IgD-negative memory B cell (primary cell): ENCODE measurements around the gene PER2. TPM values are rescaled to one million over a fixed set of nuclear protein-coding genes. Genes with fewer than 3 reads are reported as not detected.
A peak's percentile ranks its signal among the peaks of the same experiment; 100 is the strongest.
"Not testable (repeated sequence)": the region's sequence is repeated elsewhere in the genome, so short reads cannot be mapped to it uniquely, and the experiment has no call there.

ENCODE experiments used
- H3K27ac Mint-ChIP-seq, 3 donors: one replicate each; pipeline ENCODE4 v1.8.0; 2020 to 2022; ENCODE audit warnings: mild to moderate bottlenecking in 3 of 3, mixed read lengths in 3 of 3, moderate library complexity in 1 of 3
- H3K27me3 Mint-ChIP-seq: one replicate; pipeline ENCODE4 v1.8.0; 2021; ENCODE audit warnings: mixed read lengths
- H3K36me3 Mint-ChIP-seq: one replicate; pipeline ENCODE4 v1.8.0; 2020; ENCODE audit warnings: mild to moderate bottlenecking, mixed read lengths
- H3K4me1 Mint-ChIP-seq, 3 donors: one replicate each; pipeline ENCODE4 v1.8.0; 2020 to 2022; ENCODE audit warnings: mixed read lengths in 3 of 3, mild to moderate bottlenecking in 1 of 3
- H3K4me3 Mint-ChIP-seq, 4 donors: one replicate each; pipeline ENCODE4 v1.8.0; 2020 to 2022; ENCODE audit warnings: mild to moderate bottlenecking in 4 of 4, mixed read lengths in 4 of 4, moderate library complexity in 3 of 4
- H3K9me3 Mint-ChIP-seq, 3 donors: one replicate each; pipeline ENCODE4 v1.8.0; 2020 to 2021; ENCODE audit warnings: mixed read lengths in 3 of 3, mild to moderate bottlenecking in 1 of 3
- polyA plus RNA-seq: library from polyadenylated mRNA; unstranded; fragments of 300-500 nt; fragmentation: Illumina TruSeq; gene quantifications from one replicate; pipeline ENCODE4 v1.2.3, GENCODE V29; 2021

Gene PER2
- polyA plus RNA-seq, 1 donor from 2014 or later = 9.4 TPM

GRCh38 chr2:238320648-238321281, 32.4 kb upstream of the PER2 start:
- H3K36me3 Mint-ChIP-seq = no peaks in the 10 kb centered on the region
- H3K27ac Mint-ChIP-seq = peak overlapping the region in 2 of 3 donors; percentile 67 to 92
- H3K9me3 Mint-ChIP-seq = no peaks in the 10 kb centered on the region
- H3K27me3 Mint-ChIP-seq = peaks cover 4% of the 10 kb centered on the region
- H3K4me3 Mint-ChIP-seq = peak overlapping the region; percentile 84 to 91 (median 88)
- peaks cover 5 to 14% (median 9%) of the 10 kb centered on the region in 3 donors for H3K4me1 Mint-ChIP-seq

DNA sequence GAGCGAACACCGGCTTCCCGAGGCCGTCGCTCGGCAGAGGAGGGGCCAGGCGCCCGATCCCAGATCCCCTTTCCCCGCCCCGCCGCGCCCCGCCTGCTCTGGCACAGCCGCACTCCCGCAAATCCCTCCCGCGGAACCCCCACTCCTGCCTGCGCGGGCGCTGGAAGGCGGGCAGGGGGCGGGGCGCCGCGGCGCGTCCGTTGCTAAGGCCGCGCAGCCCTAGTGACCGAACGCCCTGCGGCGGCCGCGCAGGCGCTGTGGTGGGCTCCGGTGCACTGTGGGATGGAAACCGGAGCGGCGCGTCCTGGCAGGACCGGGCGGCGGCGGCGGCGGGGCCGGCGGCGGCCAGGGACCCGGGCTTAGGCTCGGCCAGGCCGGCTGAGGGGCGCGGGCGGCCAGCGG, 31.8 kb upstream of the PER2 start, which contains the start of gene TRAF3IP1:
Gene TRAF3IP1, plus strand, starts transcription at position 273 of the 402 bp plus-strand sequence. CDS start 145 bp downstream, outside the sequence.
- Mint-ChIP-seq H3K27ac (peak within 1 kb of the TSS in 2 of 3 donors; percentile 67 to 92), H3K9me3 (no peaks in the 10 kb centered on the region), H3K4me3 (peak within 1 kb of the TSS; percentile 84 to 91 (median 88)), H3K36me3 (no peaks in the 10 kb centered on the region), H3K27me3 (peaks cover 8% of the 10 kb centered on the region), H3K4me1 (peaks cover 5 to 14% (median 9%) of the 10 kb centered on the region in 3 donors)

GRCh38 chr2:238315031-238315595, 26.7 kb upstream of the PER2 start:
- H3K27ac Mint-ChIP-seq = no peak overlapping the region
- H3K27me3 Mint-ChIP-seq = peaks cover 12% of the 10 kb centered on the region
- peaks cover 4 to 5% (median 5%) of the 10 kb centered on the region in 3 donors for H3K4me1 Mint-ChIP-seq

GRCh38 chr2:238314576-238314975, 26.2 kb upstream of the PER2 start:
- Mint-ChIP-seq H3K27ac (no peak overlapping the region), H3K36me3 (no peaks in the 10 kb centered on the region), H3K9me3 (no peaks in the 10 kb centered on the region), H3K4me3 (no peak overlapping the region), H3K27me3 (peaks cover 12% of the 10 kb centered on the region), H3K4me1 (peaks cover under 1 to 2% (median under 1%) of the 10 kb centered on the region in 3 donors)

More at GRCh38 chr2:238315031-238315595, 26.7 kb upstream of the PER2 start:
- Mint-ChIP-seq H3K36me3 (no peaks in the 10 kb centered on the region), H3K9me3 (no peaks in the 10 kb centered on the region), H3K4me3 (no peak overlapping the region)

DNA sequence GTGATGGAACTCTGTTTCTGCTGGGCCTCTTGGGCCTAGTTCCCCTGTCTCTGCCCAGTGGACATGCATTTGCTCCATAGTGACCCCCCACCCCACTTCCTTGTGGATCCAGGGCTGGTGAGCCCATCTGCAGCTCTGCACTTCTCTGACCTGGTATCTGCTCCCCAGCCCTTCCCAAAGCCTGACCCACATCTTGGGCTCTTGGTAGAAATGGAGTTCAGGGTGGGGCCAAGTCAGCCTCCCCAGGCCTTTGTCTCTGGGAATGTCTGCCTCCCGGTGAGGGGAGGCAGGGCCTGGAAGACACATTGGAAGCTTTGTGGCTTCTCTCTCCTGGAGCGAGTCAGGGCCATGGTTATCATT, 25.6 kb upstream of the PER2 start:
- no peaks in the 10 kb centered on the region for H3K9me3 Mint-ChIP-seq
- H3K4me1 Mint-ChIP-seq = peaks cover 0 to 4% (median 0%) of the 10 kb centered on the region in 3 donors
- no peak overlapping the region for H3K4me3 Mint-ChIP-seq
- H3K36me3 Mint-ChIP-seq = no peaks in the 10 kb centered on the region
- H3K27me3 Mint-ChIP-seq = peaks cover 14% of the 10 kb centered on the region
- H3K27ac Mint-ChIP-seq = no peak overlapping the region

DNA sequence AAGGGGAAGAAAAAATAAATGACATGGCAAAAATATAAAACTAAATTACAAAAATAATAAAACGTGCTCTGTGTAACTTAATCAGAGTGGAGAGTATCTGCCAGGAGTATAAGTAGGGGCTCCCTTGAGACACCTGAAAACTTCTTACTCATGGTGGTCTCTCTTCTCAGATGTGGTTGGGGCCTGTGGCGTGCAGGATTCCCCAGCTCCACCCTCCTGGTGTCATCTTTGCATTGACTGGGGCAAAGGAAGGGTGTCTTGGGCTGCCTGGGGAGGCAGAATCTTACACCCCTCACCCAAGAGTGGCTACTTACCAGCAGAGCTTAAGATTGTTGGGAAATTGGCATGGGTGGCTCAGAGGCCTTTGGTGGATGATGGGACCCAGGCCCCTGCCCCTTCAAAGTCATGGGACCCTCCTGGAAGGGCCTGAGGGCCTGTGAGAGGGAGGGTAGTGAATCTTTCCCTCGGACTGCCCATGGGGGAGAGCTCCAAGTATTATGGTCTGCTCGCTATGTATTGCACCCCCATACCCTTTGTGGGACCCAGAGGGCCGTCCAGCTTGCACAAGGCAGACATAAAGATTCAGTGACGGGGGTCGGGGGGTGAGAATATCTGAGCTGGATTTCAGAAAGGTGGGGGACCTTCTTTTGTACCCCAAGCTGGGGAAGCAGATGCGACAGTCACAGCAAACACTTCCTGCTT, 25.0 kb upstream of the PER2 start:
- Mint-ChIP-seq H3K4me3 (no peak overlapping the region), H3K27me3 (peaks cover 19% of the 10 kb centered on the region), H3K9me3 (no peaks in the 10 kb centered on the region), H3K4me1 (peaks cover 0 to 4% (median 0%) of the 10 kb centered on the region in 3 donors), H3K36me3 (no peaks in the 10 kb centered on the region), H3K27ac (no peak overlapping the region)

DNA sequence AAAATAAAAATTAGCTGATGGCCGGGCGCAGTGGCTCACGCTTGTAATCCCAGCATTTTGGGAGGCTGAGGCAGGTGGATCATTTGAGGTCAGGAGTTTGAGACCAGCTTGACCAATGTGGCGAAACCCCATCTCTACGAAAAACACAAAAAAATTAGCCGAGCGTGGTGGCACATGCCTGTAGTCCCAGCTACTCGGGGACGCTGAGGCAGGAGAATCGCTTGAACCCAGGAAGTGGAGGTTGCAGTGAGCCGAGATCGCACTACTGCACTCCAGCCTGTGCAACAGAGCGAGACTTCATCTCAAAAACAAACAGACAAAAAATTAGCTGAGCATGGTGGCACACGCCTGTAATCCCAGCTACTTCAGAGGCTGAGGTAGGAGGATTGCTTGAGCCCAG, 22.3 kb upstream of the PER2 start:
- not testable (repeated sequence) for H3K36me3 Mint-ChIP-seq, H3K4me3 Mint-ChIP-seq, H3K9me3 Mint-ChIP-seq, H3K27ac Mint-ChIP-seq
- Mint-ChIP-seq H3K27me3 (peaks cover 17% of the 10 kb centered on the region), H3K4me1 (peaks cover 5 to 11% (median 7%) of the 10 kb centered on the region in 3 donors)

GRCh38 chr2:238308177-238308576, 19.8 kb upstream of the PER2 start:
- peak overlapping the region in 1 of 3 donors; percentile 59 for H3K27ac Mint-ChIP-seq

GRCh38 chr2:238306672-238306998, 18.2 kb upstream of the PER2 start:
- Mint-ChIP-seq H3K4me1 (peaks cover 5 to 11% (median 7%) of the 10 kb centered on the region in 3 donors), H3K4me3 (peak overlapping the region in 1 of 4 donors; percentile 67), H3K9me3 (no peaks in the 10 kb centered on the region), H3K27ac (no peak overlapping the region), H3K27me3 (peaks cover 14% of the 10 kb centered on the region), H3K36me3 (no peaks in the 10 kb centered on the region)

More at GRCh38 chr2:238308177-238308576, 19.8 kb upstream of the PER2 start:
- Mint-ChIP-seq H3K36me3 (no peaks in the 10 kb centered on the region), H3K9me3 (no peaks in the 10 kb centered on the region), H3K27me3 (peaks cover 14% of the 10 kb centered on the region), H3K4me3 (no peak overlapping the region), H3K4me1 (peaks cover 5 to 11% (median 7%) of the 10 kb centered on the region in 3 donors)

- Mint-ChIP-seq H3K4me3 (peak overlapping the region in 1 of 4 donors; percentile 67), H3K9me3 (no peaks in the 10 kb centered on the region), H3K4me1 (peaks cover 5 to 11% (median 7%) of the 10 kb centered on the region in 3 donors), H3K36me3 (no peaks in the 10 kb centered on the region), H3K27ac (peak overlapping the region in 1 of 3 donors; percentile 59), H3K27me3 (peaks cover 14% of the 10 kb centered on the region)
Measured at GRCh38 chr2:238305965-238306671, 17.7 kb upstream of the PER2 start.

- Mint-ChIP-seq H3K9me3 (no peaks in the 10 kb centered on the region), H3K27ac (peak overlapping the region in 1 of 3 donors; percentile 59)
Measured at GRCh38 chr2:238305092-238305862, 16.9 kb upstream of the PER2 start.

GRCh38 chr2:238304116-238304515, 15.7 kb upstream of the PER2 start:
- Mint-ChIP-seq H3K4me1 (peaks cover 5 to 10% (median 7%) of the 10 kb centered on the region in 3 donors), H3K36me3 (no peaks in the 10 kb centered on the region), H3K9me3 (no peaks in the 10 kb centered on the region), H3K27ac (no peak overlapping the region), H3K4me3 (no peak overlapping the region), H3K27me3 (peaks cover 10% of the 10 kb centered on the region)

More at GRCh38 chr2:238305092-238305862, 16.9 kb upstream of the PER2 start:
- peak overlapping the region in 1 of 4 donors; percentile 54 for H3K4me3 Mint-ChIP-seq
- H3K27me3 Mint-ChIP-seq = peaks cover 10% of the 10 kb centered on the region
- no peaks in the 10 kb centered on the region for H3K36me3 Mint-ChIP-seq
- H3K4me1 Mint-ChIP-seq = peaks cover 5 to 11% (median 7%) of the 10 kb centered on the region in 3 donors

GRCh38 chr2:238302751-238303150, 14.3 kb upstream of the PER2 start:
- Mint-ChIP-seq H3K36me3 (no peaks in the 10 kb centered on the region), H3K4me3 (no peak overlapping the region), H3K27ac (no peak overlapping the region), H3K4me1 (peaks cover 5 to 9% (median 7%) of the 10 kb centered on the region in 3 donors), H3K27me3 (no peaks in the 10 kb centered on the region), H3K9me3 (no peaks in the 10 kb centered on the region)

DNA sequence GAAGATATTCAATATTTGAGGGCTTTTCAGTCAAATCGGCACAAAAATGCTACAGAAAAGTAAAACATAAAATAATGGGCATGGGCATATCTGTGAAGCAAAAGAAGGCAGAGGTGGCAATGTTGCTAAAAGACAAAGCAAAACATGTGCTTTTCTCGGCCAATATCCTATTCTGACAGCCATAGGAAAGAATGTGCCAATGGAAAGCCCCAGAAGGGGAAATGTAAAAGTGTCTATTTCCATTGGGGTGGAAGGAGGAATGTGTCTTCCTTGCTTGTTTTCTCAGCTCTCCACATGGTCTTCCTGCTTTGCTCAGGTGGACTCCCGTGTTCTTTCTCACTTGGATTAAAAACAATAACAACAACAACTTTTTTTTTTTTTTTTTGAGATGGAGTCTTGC, 13.7 kb upstream of the PER2 start:
- H3K9me3 Mint-ChIP-seq = no peaks in the 10 kb centered on the region

More for the DNA sequence above, 13.7 kb upstream of the PER2 start:
- Mint-ChIP-seq H3K27me3 (no peaks in the 10 kb centered on the region), H3K4me1 (peaks cover 5 to 9% (median 7%) of the 10 kb centered on the region in 3 donors), H3K36me3 (no peaks in the 10 kb centered on the region), H3K4me3 (no peak overlapping the region), H3K27ac (no peak overlapping the region)
